ENCODE measurements around the gene BMPER. TPM values are rescaled to one million over a fixed set of nuclear protein-coding genes. Genes with fewer than 3 reads are reported as not detected.

The BMPER gene
- total RNA-seq, 2 donors from 2014 or later, result 3.0 to 3.8 TPM

- no peak overlapping the region for H3K4me3 ChIP-seq
- no peak for TF ChIP-seq CTCF (IDR thresholded peaks at IDR 0.05)
- H3K36me3 ChIP-seq, result no peaks in the 10 kb centered on the region
- DNase-seq (ENCODE audit: low spot score), result no peak
- H3K9me3 ChIP-seq, result no peaks in the 10 kb centered on the region
- no peaks in the 10 kb centered on the region for H3K4me1 ChIP-seq
- no peak overlapping the region for H3K27ac ChIP-seq
- no peaks in the 10 kb centered on the region for H3K27me3 ChIP-seq
These were observed 231.4 kb downstream of the BMPER start for GRCh38 chr7:34136698-34137097.

GRCh38 chr7:34137176-34137575 lies 231.8 kb downstream of the BMPER start:
- Histone ChIP-seq H3K27me3 (no peaks in the 10 kb centered on the region), H3K4me1 (no peaks in the 10 kb centered on the region)
- no peak for DNase-seq (ENCODE audit: low spot score)

GRCh38 chr7:34138483-34138882 lies 233.1 kb downstream of the BMPER start:
- Histone ChIP-seq H3K9me3 (no peaks in the 10 kb centered on the region), H3K4me1 (no peaks in the 10 kb centered on the region), H3K36me3 (no peaks in the 10 kb centered on the region), H3K27ac (no peak overlapping the region), H3K4me3 (no peak overlapping the region), H3K27me3 (no peaks in the 10 kb centered on the region)
- no peak for TF ChIP-seq CTCF (IDR thresholded peaks at IDR 0.05)
- DNase-seq (ENCODE audit: low spot score), result no peak

More at GRCh38 chr7:34137176-34137575, 231.8 kb downstream of the BMPER start:
- Histone ChIP-seq H3K27ac (no peak overlapping the region), H3K4me3 (no peak overlapping the region), H3K36me3 (no peaks in the 10 kb centered on the region), H3K9me3 (no peaks in the 10 kb centered on the region)
- TF ChIP-seq CTCF (IDR thresholded peaks at IDR 0.05), result no peak

GRCh38 chr7:34139086-34139485 lies 233.7 kb downstream of the BMPER start:
- H3K9me3 ChIP-seq, result no peaks in the 10 kb centered on the region
- H3K27ac ChIP-seq, result no peak overlapping the region
- no peak for TF ChIP-seq CTCF (IDR thresholded peaks at IDR 0.05)
- H3K4me3 ChIP-seq, result no peak overlapping the region
- H3K4me1 ChIP-seq, result no peaks in the 10 kb centered on the region
- no peak for DNase-seq (ENCODE audit: low spot score)
- no peaks in the 10 kb centered on the region for H3K27me3 ChIP-seq
- no peaks in the 10 kb centered on the region for H3K36me3 ChIP-seq

- Histone ChIP-seq H3K9me3 (no peaks in the 10 kb centered on the region), H3K4me3 (no peak overlapping the region), H3K27me3 (no peaks in the 10 kb centered on the region), H3K4me1 (no peaks in the 10 kb centered on the region), H3K36me3 (no peaks in the 10 kb centered on the region), H3K27ac (no peak overlapping the region)
- no peak for DNase-seq (ENCODE audit: low spot score)
- no peak for TF ChIP-seq CTCF (IDR thresholded peaks at IDR 0.05)
These were observed 234.7 kb downstream of the BMPER start for GRCh38 chr7:34140066-34140465.

- TF ChIP-seq CTCF (IDR thresholded peaks at IDR 0.05), result no peak
- Histone ChIP-seq H3K36me3 (no peaks in the 10 kb centered on the region), H3K4me1 (no peaks in the 10 kb centered on the region), H3K9me3 (no peaks in the 10 kb centered on the region), H3K27me3 (no peaks in the 10 kb centered on the region), H3K4me3 (no peak overlapping the region), H3K27ac (no peak overlapping the region)
- DNase-seq (ENCODE audit: low spot score), result no peak
These were observed 238.1 kb downstream of the BMPER start for GRCh38 chr7:34143402-34143801.

Data from right atrium auricular region (tissue), 2 donors.